ENCODE results near the gene PARK7. TPM values are rescaled to one million over a fixed set of nuclear protein-coding genes. Genes with fewer than 3 reads are reported as not detected.
"Not testable (repeated sequence)": the region's sequence is repeated elsewhere in the genome, so short reads cannot be mapped to it uniquely, and the experiment has no call there.

Gene PARK7
- total RNA-seq, 3 donors from 2014 or later = 401 to 466 (median 411) TPM

- DNase-seq = no peak
- peaks cover 34% of the 10 kb centered on the region for H3K4me1 Mint-ChIP-seq (ENCODE audit: low read depth)
- peaks cover 2% of the 10 kb centered on the region for H3K27me3 Mint-ChIP-seq (ENCODE audit: low read depth)
- H3K4me3 Mint-ChIP-seq = peak overlapping the region; percentile 21
- H3K36me3 Mint-ChIP-seq (ENCODE audit: insufficient read depth) = peaks cover 41% of the 10 kb centered on the region
- ATAC-seq = no peak
- H3K9me3 Mint-ChIP-seq = no peaks in the 10 kb centered on the region
These were observed 28.9 kb upstream of the PARK7 start for GRCh38 chr1:7932524-7933138.

GRCh38 chr1:7938070-7938469 lies 23.4 kb upstream of the PARK7 start:
- Mint-ChIP-seq H3K36me3 (ENCODE audit: insufficient read depth) (peaks cover 32% of the 10 kb centered on the region), H3K4me1 (ENCODE audit: low read depth) (peaks cover 38% of the 10 kb centered on the region), H3K4me3 (peak overlapping the region; percentile 88), H3K27me3 (ENCODE audit: low read depth) (peaks cover 5% of the 10 kb centered on the region), H3K9me3 (no peaks in the 10 kb centered on the region)
- ATAC-seq = no peak
- no peak for DNase-seq

GRCh38 chr1:7940034-7940433 lies 21.5 kb upstream of the PARK7 start:
- Mint-ChIP-seq H3K9me3 (no peaks in the 10 kb centered on the region), H3K27me3 (ENCODE audit: low read depth) (peaks cover 5% of the 10 kb centered on the region), H3K4me3 (peak overlapping the region; percentile 88), H3K4me1 (ENCODE audit: low read depth) (peaks cover 46% of the 10 kb centered on the region), H3K36me3 (ENCODE audit: insufficient read depth) (peaks cover 21% of the 10 kb centered on the region)
- ATAC-seq (no peak), DNase-seq (no peak)

GRCh38 chr1:7940745-7941436 lies 20.6 kb upstream of the PARK7 start, which contains the start of gene TNFRSF9:
TSS of gene TNFRSF9 (minus strand) at chr1:7940839. CDS start at chr1:7939994, 845 bp downstream.
- H3K4me3 Mint-ChIP-seq = peak within 1 kb of the TSS; percentile 88
- no peaks in the 10 kb centered on the region for H3K9me3 Mint-ChIP-seq
- ATAC-seq (peak; percentile 91 to 92), DNase-seq (peak; percentile 85)
- H3K36me3 Mint-ChIP-seq (ENCODE audit: insufficient read depth) = peaks cover 16% of the 10 kb centered on the region
- H3K27me3 Mint-ChIP-seq (ENCODE audit: low read depth) = peaks cover 3% of the 10 kb centered on the region
- H3K4me1 Mint-ChIP-seq (ENCODE audit: low read depth) = peaks cover 46% of the 10 kb centered on the region

- no peaks in the 10 kb centered on the region for H3K9me3 Mint-ChIP-seq
- peak overlapping the region; percentile 88 for H3K4me3 Mint-ChIP-seq
- ATAC-seq (no peak), DNase-seq (no peak)
- peaks cover 3% of the 10 kb centered on the region for H3K27me3 Mint-ChIP-seq (ENCODE audit: low read depth)
- peaks cover 14% of the 10 kb centered on the region for H3K36me3 Mint-ChIP-seq (ENCODE audit: insufficient read depth)
- H3K4me1 Mint-ChIP-seq (ENCODE audit: low read depth) = peaks cover 46% of the 10 kb centered on the region
These were observed 20.1 kb upstream of the PARK7 start for GRCh38 chr1:7941437-7941793.

GRCh38 chr1:7942214-7942921 lies 19.1 kb upstream of the PARK7 start:
- Mint-ChIP-seq H3K4me1 (ENCODE audit: low read depth) (peaks cover 43% of the 10 kb centered on the region), H3K9me3 (no peaks in the 10 kb centered on the region), H3K36me3 (ENCODE audit: insufficient read depth) (peaks cover 11% of the 10 kb centered on the region), H3K4me3 (peak overlapping the region; percentile 88), H3K27me3 (ENCODE audit: low read depth) (peaks cover 3% of the 10 kb centered on the region)
- ATAC-seq = peak; percentile 23 to 36
- peak; percentile 40 for DNase-seq

- Mint-ChIP-seq H3K27me3 (ENCODE audit: low read depth) (peaks cover 3% of the 10 kb centered on the region), H3K9me3 (no peaks in the 10 kb centered on the region), H3K4me1 (ENCODE audit: low read depth) (peaks cover 37% of the 10 kb centered on the region), H3K4me3 (peak overlapping the region; percentile 88), H3K36me3 (ENCODE audit: insufficient read depth) (peaks cover 7% of the 10 kb centered on the region)
- no peak for ATAC-seq
- DNase-seq = no peak
These were observed 18.3 kb upstream of the PARK7 start for GRCh38 chr1:7943251-7943650.

GRCh38 chr1:7948960-7949359 lies 12.6 kb upstream of the PARK7 start:
- no peaks in the 10 kb centered on the region for H3K27me3 Mint-ChIP-seq (ENCODE audit: low read depth)
- peaks cover 33% of the 10 kb centered on the region for H3K4me1 Mint-ChIP-seq (ENCODE audit: low read depth)
- ATAC-seq = peak; percentile 95
- H3K4me3 Mint-ChIP-seq = peak overlapping the region; percentile 46
- H3K36me3 Mint-ChIP-seq (ENCODE audit: insufficient read depth) = no peaks in the 10 kb centered on the region
- H3K9me3 Mint-ChIP-seq = no peaks in the 10 kb centered on the region
- DNase-seq = no peak

- not testable (repeated sequence) for ATAC-seq; H3K36me3 Mint-ChIP-seq (ENCODE audit: insufficient read depth)
- H3K4me1 Mint-ChIP-seq (ENCODE audit: low read depth) = peaks cover 60% of the 10 kb centered on the region
These were observed 8.7 kb upstream of the PARK7 start for GRCh38 chr1:7952791-7953190.

GRCh38 chr1:7953850-7954609 lies 7.5 kb upstream of the PARK7 start:
- peaks cover 52% of the 10 kb centered on the region for H3K4me1 Mint-ChIP-seq (ENCODE audit: low read depth)
- H3K9me3 Mint-ChIP-seq = no peaks in the 10 kb centered on the region
- no peaks in the 10 kb centered on the region for H3K36me3 Mint-ChIP-seq (ENCODE audit: insufficient read depth)
- H3K27me3 Mint-ChIP-seq (ENCODE audit: low read depth) = no peaks in the 10 kb centered on the region
- DNase-seq (peak; percentile 89), ATAC-seq (peak; percentile 83 to 84)
- peak overlapping the region; percentile 87 for H3K4me3 Mint-ChIP-seq

More at GRCh38 chr1:7952791-7953190, 8.7 kb upstream of the PARK7 start:
- not testable (repeated sequence) for H3K9me3 Mint-ChIP-seq; DNase-seq; H3K4me3 Mint-ChIP-seq; H3K27me3 Mint-ChIP-seq (ENCODE audit: low read depth)

- DNase-seq (no peak), ATAC-seq (no peak)
- Mint-ChIP-seq H3K36me3 (ENCODE audit: insufficient read depth) (no peaks in the 10 kb centered on the region), H3K9me3 (no peaks in the 10 kb centered on the region), H3K4me1 (ENCODE audit: low read depth) (peaks cover 49% of the 10 kb centered on the region), H3K4me3 (peak overlapping the region; percentile 87), H3K27me3 (ENCODE audit: low read depth) (no peaks in the 10 kb centered on the region)
These were observed 6.8 kb upstream of the PARK7 start for GRCh38 chr1:7954683-7955082.

GRCh38 chr1:7956218-7957032 lies 5.1 kb upstream of the PARK7 start:
- Mint-ChIP-seq H3K4me3 (peak overlapping the region; percentile 58), H3K4me1 (ENCODE audit: low read depth) (peaks cover 47% of the 10 kb centered on the region)
- ATAC-seq = no peak

GRCh38 chr1:7960165-7960564 lies 1.3 kb upstream of the PARK7 start:
- ATAC-seq = no peak
- Mint-ChIP-seq H3K4me3 (peak overlapping the region; percentile 99), H3K9me3 (no peaks in the 10 kb centered on the region), H3K4me1 (ENCODE audit: low read depth) (peaks cover 54% of the 10 kb centered on the region), H3K27me3 (ENCODE audit: low read depth) (no peaks in the 10 kb centered on the region), H3K36me3 (ENCODE audit: insufficient read depth) (peaks cover 20% of the 10 kb centered on the region)
- no peak for DNase-seq

More at GRCh38 chr1:7956218-7957032, 5.1 kb upstream of the PARK7 start:
- no peaks in the 10 kb centered on the region for H3K9me3 Mint-ChIP-seq
- H3K36me3 Mint-ChIP-seq (ENCODE audit: insufficient read depth) = no peaks in the 10 kb centered on the region
- no peak for DNase-seq
- H3K27me3 Mint-ChIP-seq (ENCODE audit: low read depth) = no peaks in the 10 kb centered on the region
